H1 (cell line): ENCODE data around the gene VASP. TPM values are rescaled to one million over a fixed set of nuclear protein-coding genes. Genes with fewer than 3 reads are reported as not detected.

Source experiments
- ATF3 ChIP-seq: IDR thresholded peaks from 2 replicates; pipeline ENCODE4 v1.6.1; 2011; ENCODE audit warnings: low read depth, mild to moderate bottlenecking, low read length; ENCODE audit not compliant: insufficient read depth
- CBX8 ChIP-seq: fragments of 300-800, 300-1000 bp; sonication (generic); IDR thresholded peaks from 2 replicates; pipeline ENCODE4 v1.7.1; 2016; ENCODE audit warnings: low read depth, low read length, borderline replicate concordance
- CHD7 ChIP-seq: fragments of 300-600 bp; sonication (generic); IDR thresholded peaks from 2 replicates; pipeline ENCODE4 v1.7.1; 2012; ENCODE audit warnings: low read length, moderate library complexity, mild to moderate bottlenecking, inconsistent platforms; ENCODE audit not compliant: insufficient replicate concordance
- EGR1 ChIP-seq: IDR thresholded peaks from 2 replicates; pipeline ENCODE4 v1.6.1; 2011; ENCODE audit warnings: low read depth, low read length, borderline replicate concordance
- EZH2 ChIP-seq: fragments of 200-600 bp; sonication (generic); IDR thresholded peaks from 2 replicates; pipeline ENCODE4 v1.7.1; 2012; ENCODE audit warnings: low read depth, mild to moderate bottlenecking, moderate library complexity, low read length, inconsistent platforms; ENCODE audit not compliant: severe bottlenecking
- PHF8 ChIP-seq: fragments of 200-600 bp; sonication (generic); conservative IDR thresholded peaks from 2 replicates; pipeline ENCODE4 v1.7.1; 2012; ENCODE audit warnings: low read depth, mild to moderate bottlenecking, inconsistent platforms, low read length, moderate library complexity
- RFX5 ChIP-seq: IDR thresholded peaks from 2 replicates; pipeline ENCODE4 v1.6.1; 2011; ENCODE audit warnings: low read depth, low read length, improper control_type of control experiment, borderline replicate concordance
- SRF ChIP-seq: IDR thresholded peaks from 2 replicates; pipeline ENCODE4 v1.6.1; 2011; ENCODE audit warnings: mild to moderate bottlenecking, low read depth, low read length, moderate library complexity
- YY1 ChIP-seq: IDR thresholded peaks from 2 replicates; pipeline ENCODE4 v1.6.1; 2011; ENCODE audit warnings: low read depth, mild to moderate bottlenecking, low read length
- polyA plus RNA-seq, 7 experiments: library from polyadenylated mRNA; depleted of rRNA in 3 of 7; stranded (reverse) in 5 of 7; unstranded in 2 of 7; fragments of >200 nt in 5 of 7; fragments of 200-250 nt in 2 of 7; gene quantifications; 1 replicate in 5 of 7; 2 replicates in 1 of 7; 4 replicates in 1 of 7; pipeline versions ENCODE4 v1.2.1 to v1.2.3, GENCODE V29; 2011 to 2013; ENCODE audit warnings: missing spikeins in 2 of 7, mixed read lengths in 2 of 7
- total RNA-seq: library from RNA; stranded (reverse); fragmentation: NEBNext Ultra II Directional; extraction: Animal tissue kit (Norgen Biotek cat#: 25700); gene quantifications from 2 replicates; pipeline ENCODE4 v1.2.1, GENCODE V29; 2021

Gene VASP
- total and polyA plus RNA-seq, 2 of the 8 experiments (the other 6 are each of a cell fraction or from before 2014, with no cell fraction given) = 89.7 to 135 TPM

- TF ChIP-seq CHD7 = no peak
- no peak for TF ChIP-seq CBX8
- peak; percentile 48; the same call in 1 of the 2 replicates for TF ChIP-seq SRF
- TF ChIP-seq ATF3 = no peak
- no peak for TF ChIP-seq EZH2
- TF ChIP-seq RFX5 = no peak
- no peak for TF ChIP-seq YY1
- peak; percentile 25; the same call in 1 of the 2 replicates for TF ChIP-seq EGR1
- no peak for TF ChIP-seq PHF8
Observed at GRCh38 chr19:45508861-45509691, 1.8 kb downstream of the VASP start (continued).
